Upper lobe of left lung (tissue), 6 donors: ENCODE measurements around the gene GRK5. TPM values are rescaled to one million over a fixed set of nuclear protein-coding genes. Genes with fewer than 3 reads are reported as not detected.

ENCODE experiments used
- ATAC-seq, 2 donors: fragments of 200-7000 bp; cut with Tn5 transposase; one replicate each; pipeline ENCODE4 v1.9.1; 2022; ENCODE audit warnings: mild to moderate bottlenecking in 2 of 2, moderate library complexity in 2 of 2; ENCODE audit not compliant: low FRiP score in 2 of 2
- DNase-seq, 2 donors: peaks; one replicate each; pipeline ENCODE4 v3.0.0-alpha.2; 2019 to 2020
- H3K27ac ChIP-seq, 4 donors: fragments of 200-600 bp; sonication (generic); one replicate each; pipeline ENCODE4 v1.5.1; 2016 to 2019
- H3K27me3 ChIP-seq, 4 donors: fragments of 200-600 bp; sonication (generic); one replicate each; pipeline ENCODE4 v1.5.1; 2017 to 2019
- H3K36me3 ChIP-seq, 4 donors: fragments of 200-600 bp; sonication (generic); one replicate each; pipeline ENCODE4 v1.5.1; 2016 to 2019
- H3K4me1 ChIP-seq, 4 donors: fragments of 200-600 bp; sonication (generic); one replicate each; pipeline ENCODE4 v1.5.1; 2018 to 2019
- H3K4me3 ChIP-seq, 4 donors: fragments of 200-600 bp; sonication (generic); one replicate each; pipeline ENCODE4 v1.5.1; 2017 to 2019; ENCODE audit warnings: mild to moderate bottlenecking in 2 of 4, moderate library complexity in 1 of 4
- H3K9me3 ChIP-seq, 4 donors: fragments of 200-600 bp; sonication (generic); one replicate each; pipeline ENCODE4 v1.5.1; 2018 to 2019
- EP300 ChIP-seq, 4 donors: sonication (generic); formaldehyde crosslinking; IDR thresholded peaks; one replicate each; pipeline ENCODE4 v1.5.1; 2017; ENCODE audit warnings: antibody characterized with exemption in 4 of 4, control low read depth in 2 of 4
- POLR2A ChIP-seq, 4 donors: fragments of 450-650 bp; IDR thresholded peaks; one replicate each; pipeline ENCODE4 v1.5.1; 2016 to 2017; ENCODE audit warnings: antibody characterized with exemption in 4 of 4, mild to moderate bottlenecking in 2 of 4
- POLR2AphosphoS5 ChIP-seq, 2 donors: sonication (generic); formaldehyde crosslinking; IDR thresholded peaks; one replicate each; pipeline ENCODE4 v1.5.1; 2017; ENCODE audit warnings: antibody characterized with exemption in 2 of 2
- WGBS, 2 donors: methylation state at CpG; one replicate each; pipeline ENCODE4 v1.1.5; 2017 to 2018; 5-methylcytosine and 5-hydroxymethylcytosine counted together
- total RNA-seq, 6 donors: library from RNA; depleted of rRNA in 4 of 6; stranded (reverse); fragments of >200 nt in 4 of 6; gene quantifications; one replicate each; pipeline versions ENCODE4 v1.1.0 to v1.2.1, GENCODE V29; 2016 to 2021
- TF ChIP-seq, protein P1 (sequence below), 6 experiments: fragments of 450-650 bp in 4 of 6; fragments of 200-600 bp in 2 of 6; sonication (generic) in 2 of 6; IDR thresholded peaks; one replicate each; pipeline ENCODE4 v1.5.1; 2016 to 2019; ENCODE audit warnings: antibody characterized with exemption in 6 of 6
- donor health status: DM: no; HTN: no; CAD: no; lungs with moderate emphysema.
- donor health status: DM: no; HTN: yes; CAD: no; lungs with severe emphysema.

GRK5 gene
- total RNA-seq, 6 donors from 2014 or later, result 38.6 to 80.9 (median 61.1) TPM

DNA sequence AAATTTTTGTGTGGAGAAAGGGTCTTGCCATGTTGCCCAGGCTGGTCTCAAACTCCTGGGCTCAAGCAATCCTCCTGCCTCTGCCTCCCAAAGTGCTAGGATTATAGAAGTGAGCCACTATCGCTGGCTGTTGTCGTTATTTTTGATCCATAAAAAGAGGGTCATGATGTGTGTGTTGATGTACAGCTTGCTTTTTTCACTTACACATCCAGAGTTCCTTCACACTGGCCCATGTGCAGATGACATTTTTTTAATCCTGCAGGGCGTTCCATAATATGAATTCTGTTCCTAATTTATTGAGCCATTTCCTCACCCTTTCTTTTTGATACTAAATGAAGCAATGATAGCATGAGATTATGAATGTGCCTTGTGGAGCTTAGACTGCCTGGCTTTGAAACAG is 40.8 kb downstream of the GRK5 start:
- ATAC-seq, result no peak
- WGBS, 2 donors, result 75 to 95% methylated on average over 3 of the region's 3 CpGs
- peaks cover 44 to 76% (median 56%) of the 10 kb centered on the region in 4 donors for H3K4me1 ChIP-seq

DNA sequence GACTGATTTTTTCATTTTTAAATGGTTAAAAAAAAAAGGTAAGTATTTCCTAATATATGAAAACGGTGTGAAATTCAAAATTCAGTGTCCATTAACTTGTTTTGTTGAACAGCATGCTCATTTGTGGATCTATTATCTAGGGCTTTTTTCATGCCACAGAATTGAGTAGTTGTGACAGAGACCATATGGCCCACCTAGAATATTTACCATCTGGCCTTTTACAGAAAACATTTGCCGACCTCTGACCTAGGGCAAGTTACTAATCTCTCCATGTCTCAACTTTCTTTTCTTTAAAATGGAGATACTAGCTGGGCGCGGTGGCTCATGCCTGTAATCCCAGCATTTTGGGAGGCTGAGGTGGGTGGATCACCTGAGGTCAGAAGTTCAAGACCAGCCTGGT is 41.3 kb downstream of the GRK5 start:
- ATAC-seq (no peak), DNase-seq (no peak)
- H3K27me3 ChIP-seq, result no peaks in the 10 kb centered on the region
- peak overlapping the region in 3 of 4 donors; percentile 58 to 71 (median 60) for H3K27ac ChIP-seq
- TF ChIP-seq POLR2AphosphoS5 (IDR thresholded peaks at IDR 0.05) (no peak), EP300 (IDR thresholded peaks at IDR 0.05) (no peak), POLR2A (IDR thresholded peaks at IDR 0.05) (no peak)
- TF ChIP-seq, protein P1, sequence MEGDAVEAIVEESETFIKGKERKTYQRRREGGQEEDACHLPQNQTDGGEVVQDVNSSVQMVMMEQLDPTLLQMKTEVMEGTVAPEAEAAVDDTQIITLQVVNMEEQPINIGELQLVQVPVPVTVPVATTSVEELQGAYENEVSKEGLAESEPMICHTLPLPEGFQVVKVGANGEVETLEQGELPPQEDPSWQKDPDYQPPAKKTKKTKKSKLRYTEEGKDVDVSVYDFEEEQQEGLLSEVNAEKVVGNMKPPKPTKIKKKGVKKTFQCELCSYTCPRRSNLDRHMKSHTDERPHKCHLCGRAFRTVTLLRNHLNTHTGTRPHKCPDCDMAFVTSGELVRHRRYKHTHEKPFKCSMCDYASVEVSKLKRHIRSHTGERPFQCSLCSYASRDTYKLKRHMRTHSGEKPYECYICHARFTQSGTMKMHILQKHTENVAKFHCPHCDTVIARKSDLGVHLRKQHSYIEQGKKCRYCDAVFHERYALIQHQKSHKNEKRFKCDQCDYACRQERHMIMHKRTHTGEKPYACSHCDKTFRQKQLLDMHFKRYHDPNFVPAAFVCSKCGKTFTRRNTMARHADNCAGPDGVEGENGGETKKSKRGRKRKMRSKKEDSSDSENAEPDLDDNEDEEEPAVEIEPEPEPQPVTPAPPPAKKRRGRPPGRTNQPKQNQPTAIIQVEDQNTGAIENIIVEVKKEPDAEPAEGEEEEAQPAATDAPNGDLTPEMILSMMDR (IDR thresholded peaks at IDR 0.05), result no peak
- no peak overlapping the region for H3K4me3 ChIP-seq
- peaks cover 49 to 78% (median 59%) of the 10 kb centered on the region in 4 donors for H3K4me1 ChIP-seq
- 89 to 94% methylated on average over 4 of the region's 4 CpGs for WGBS, 2 donors
- no peaks in the 10 kb centered on the region for H3K9me3 ChIP-seq
- no peaks in the 10 kb centered on the region for H3K36me3 ChIP-seq

More for the DNA sequence above, 40.8 kb downstream of the GRK5 start:
- no peaks in the 10 kb centered on the region for H3K36me3 ChIP-seq
- H3K9me3 ChIP-seq, result no peaks in the 10 kb centered on the region
- H3K27me3 ChIP-seq, result no peaks in the 10 kb centered on the region
- DNase-seq, result no peak
- H3K4me3 ChIP-seq, result no peak overlapping the region
- peak overlapping the region; percentile 58 to 85 (median 66) for H3K27ac ChIP-seq
- TF ChIP-seq POLR2AphosphoS5 (IDR thresholded peaks at IDR 0.05) (no peak), POLR2A (IDR thresholded peaks at IDR 0.05) (no peak), EP300 (IDR thresholded peaks at IDR 0.05) (no peak)
- TF ChIP-seq, protein P1 (IDR thresholded peaks at IDR 0.05), result no peak

DNA sequence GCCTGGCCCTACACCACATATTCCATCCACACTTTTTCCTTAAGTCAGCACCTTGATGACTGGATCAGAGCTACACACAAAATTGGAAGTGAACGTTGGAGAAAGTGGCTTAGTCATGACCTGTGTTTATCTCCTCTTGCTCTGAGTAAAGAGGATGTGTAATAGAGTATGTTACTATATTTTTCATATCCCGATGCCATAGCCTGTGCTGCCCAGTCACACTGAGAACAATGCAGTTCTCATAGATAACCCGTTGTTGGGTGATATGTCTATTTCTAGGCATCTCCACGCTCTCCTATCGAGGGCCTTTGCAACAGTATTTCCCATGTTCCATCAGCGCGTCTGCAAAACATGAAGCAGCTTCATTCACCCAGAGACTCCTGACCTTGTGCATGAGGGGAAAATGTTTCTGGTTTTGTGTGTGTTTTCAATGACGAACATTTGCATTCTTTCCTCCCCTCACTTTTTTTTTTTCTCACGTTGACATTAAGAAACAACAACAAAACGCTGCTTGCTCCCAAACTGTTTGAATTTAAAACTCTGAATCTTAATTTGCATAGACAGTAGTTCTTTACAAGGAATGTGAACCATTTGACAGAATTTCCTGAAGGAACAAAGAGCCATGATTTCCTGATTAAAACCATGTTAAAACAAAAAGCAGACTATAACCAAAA is 43.4 kb downstream of the GRK5 start:
- 51 to 55% methylated on average over 10 of the region's 10 CpGs for WGBS, 2 donors
- no peak for ATAC-seq
- no peak for DNase-seq
- Histone ChIP-seq H3K4me1 (peaks cover 69 to 92% (median 75%) of the 10 kb centered on the region in 4 donors), H3K27me3 (no peaks in the 10 kb centered on the region), H3K9me3 (no peaks in the 10 kb centered on the region), H3K27ac (peak overlapping the region; percentile 41 to 83 (median 75)), H3K4me3 (no peak overlapping the region), H3K36me3 (no peaks in the 10 kb centered on the region)
- TF ChIP-seq EP300 (IDR thresholded peaks at IDR 0.05), result no peak
- TF ChIP-seq POLR2A (IDR thresholded peaks at IDR 0.05), result no peak
- TF ChIP-seq POLR2AphosphoS5 (IDR thresholded peaks at IDR 0.05), result peak in 1 of 2 donors; percentile 17
- TF ChIP-seq, protein P1 (IDR thresholded peaks at IDR 0.05), result no peak

DNA sequence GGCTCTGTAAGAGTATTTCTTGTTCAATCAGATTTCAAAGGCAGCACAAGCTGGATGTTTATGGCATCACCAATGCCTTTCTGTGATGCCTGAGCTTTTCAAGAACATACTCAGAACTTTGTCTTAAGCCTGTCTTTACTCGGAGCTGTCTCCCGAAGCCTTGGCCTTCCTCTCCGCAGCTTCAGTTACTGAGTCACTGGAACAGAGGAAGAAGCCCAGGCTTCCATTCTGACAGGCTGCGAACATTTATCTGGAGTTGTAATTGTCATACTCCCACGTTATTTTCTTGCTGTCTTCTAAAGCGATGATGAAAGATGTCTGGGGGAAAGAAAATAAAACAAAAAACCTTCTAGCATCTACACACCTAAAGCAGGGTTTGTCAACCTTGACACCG is 43.9 kb downstream of the GRK5 start:
- Histone ChIP-seq H3K9me3 (no peaks in the 10 kb centered on the region), H3K4me1 (peaks cover 68 to 92% (median 78%) of the 10 kb centered on the region in 4 donors), H3K36me3 (no peaks in the 10 kb centered on the region), H3K27ac (peak overlapping the region; percentile 41 to 83 (median 75)), H3K4me3 (no peak overlapping the region), H3K27me3 (no peaks in the 10 kb centered on the region)
- peak in 1 of 2 donors; percentile 27 for ATAC-seq
- 52 to 68% methylated on average over 7 of the region's 7 CpGs for WGBS, 2 donors
- no peak for DNase-seq
- TF ChIP-seq, protein P1 (IDR thresholded peaks at IDR 0.05), result no peak
- TF ChIP-seq POLR2A (IDR thresholded peaks at IDR 0.05) (no peak), EP300 (IDR thresholded peaks at IDR 0.05) (no peak), POLR2AphosphoS5 (IDR thresholded peaks at IDR 0.05) (no peak)
